SIG-M5 (cell line): Measurements from ENCODE around the gene RNPS1.

Experiments
- DNase-seq: peaks from one replicate; lab custom pipeline; 2025; lab: John Stamatoyannopoulos, UW

RNPS1 gene

DNA sequence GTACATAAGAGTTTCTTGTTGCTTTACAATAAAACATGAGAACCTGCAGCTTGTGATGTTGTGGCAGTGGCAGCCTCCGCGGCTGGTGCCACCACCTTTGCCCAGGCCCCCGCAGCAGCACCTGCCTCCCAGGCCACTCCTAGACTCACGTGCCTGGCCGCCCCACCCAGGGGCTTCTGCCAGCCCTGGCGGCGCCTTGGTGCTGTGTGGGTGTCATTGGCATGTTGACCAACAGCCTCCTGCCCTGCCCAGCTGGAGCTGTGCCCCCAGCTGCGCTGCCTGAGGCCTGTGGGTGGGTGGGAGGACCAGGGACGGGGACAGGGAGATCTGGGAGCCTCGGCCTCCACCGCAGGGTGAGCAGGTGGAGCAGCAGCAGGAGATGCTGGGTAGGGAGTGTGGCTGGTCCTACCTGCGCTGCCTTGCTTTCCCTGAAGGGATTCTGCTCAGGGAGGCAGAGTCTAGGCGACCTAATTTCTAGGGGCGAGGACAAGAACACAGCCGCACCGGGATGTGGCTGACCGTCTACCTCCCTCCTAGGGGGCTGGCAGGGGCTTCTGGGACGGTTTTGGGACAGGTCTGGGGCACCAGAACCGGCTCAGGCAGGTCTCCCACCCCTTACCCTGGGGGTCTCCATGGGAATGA, 32.1 kb downstream of the RNPS1 start:
- DNase-seq: no peak

DNA sequence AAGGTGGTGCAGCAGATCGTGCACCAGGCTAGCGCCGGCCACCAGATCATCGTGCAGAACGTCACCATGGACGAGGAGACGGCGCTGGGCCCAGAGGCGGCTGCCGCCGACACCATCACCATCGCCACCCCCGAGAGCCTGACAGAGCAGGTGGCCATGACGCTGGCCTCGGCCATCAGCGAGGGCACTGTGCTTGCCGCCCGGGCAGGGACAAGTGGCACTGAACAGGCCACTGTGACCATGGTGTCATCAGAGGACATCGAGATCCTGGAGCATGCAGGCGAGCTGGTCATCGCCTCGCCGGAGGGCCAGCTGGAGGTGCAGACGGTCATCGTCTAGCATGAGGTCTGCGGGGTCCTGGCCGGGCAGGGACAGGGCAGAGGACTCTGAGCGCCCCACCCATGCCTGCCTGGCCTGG, 32.7 kb downstream of the RNPS1 start:
- no peak for DNase-seq

DNA sequence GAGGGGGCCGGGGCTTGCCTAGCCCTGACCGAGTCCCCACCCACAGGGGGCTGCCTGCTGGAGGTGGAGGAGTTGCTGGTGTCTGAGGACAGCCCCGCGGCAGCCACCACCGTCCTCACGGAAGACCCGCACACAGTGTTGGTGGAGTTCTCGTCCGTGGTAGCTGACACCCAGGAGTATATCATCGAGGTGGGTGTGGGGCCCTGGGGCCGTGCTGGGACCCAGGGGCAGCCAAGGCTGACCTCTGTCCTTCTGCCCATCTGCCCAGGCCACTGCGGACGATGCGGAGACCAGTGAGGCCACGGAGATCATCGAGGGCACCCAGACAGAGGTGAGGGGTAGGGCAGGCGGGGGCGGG, 33.1 kb downstream of the RNPS1 start:
- no peak for DNase-seq

DNA sequence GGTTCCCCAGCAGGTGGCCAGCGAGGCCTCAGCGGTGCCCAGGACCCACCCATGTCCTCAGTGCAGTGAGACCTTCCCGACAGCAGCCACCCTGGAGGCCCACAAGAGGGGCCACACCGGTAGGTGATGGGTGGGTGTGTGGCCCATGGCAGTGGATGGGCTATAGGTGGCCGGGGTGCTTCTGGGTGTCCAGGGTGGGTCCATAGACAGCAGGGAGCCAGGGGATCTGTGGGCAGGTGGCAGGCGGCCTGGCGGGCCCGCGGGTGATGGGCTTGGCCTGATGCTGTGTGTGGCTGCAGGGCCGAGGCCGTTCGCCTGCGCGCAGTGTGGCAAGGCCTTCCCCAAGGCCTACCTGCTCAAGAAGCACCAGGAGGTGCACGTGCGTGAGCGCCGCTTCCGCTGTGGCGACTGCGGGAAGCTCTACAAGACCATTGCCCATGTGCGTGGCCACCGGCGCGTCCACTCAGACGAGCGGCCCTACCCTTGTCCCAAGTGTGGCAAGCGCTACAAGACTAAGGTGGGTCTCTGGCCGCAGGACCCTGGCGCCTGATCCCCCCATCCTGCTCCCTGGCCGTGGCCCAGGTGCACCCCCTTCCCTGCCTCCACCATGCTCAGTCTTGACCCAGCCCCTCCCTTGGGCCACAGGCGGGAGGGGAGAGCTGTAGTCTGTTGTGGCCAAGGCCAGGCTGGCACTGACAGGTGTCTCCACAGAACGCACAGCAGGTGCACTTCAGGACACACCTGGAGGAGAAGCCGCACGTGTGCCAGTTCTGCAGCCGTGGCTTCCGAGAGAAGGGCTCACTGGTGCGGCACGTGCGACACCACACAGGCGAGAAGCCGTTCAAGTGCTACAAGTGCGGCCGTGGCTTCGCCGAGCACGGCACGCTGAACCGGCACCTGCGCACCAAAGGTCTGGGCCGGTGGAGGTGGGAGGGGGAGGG, 33.8 kb downstream of the RNPS1 start:
- DNase-seq: no peak

DNA sequence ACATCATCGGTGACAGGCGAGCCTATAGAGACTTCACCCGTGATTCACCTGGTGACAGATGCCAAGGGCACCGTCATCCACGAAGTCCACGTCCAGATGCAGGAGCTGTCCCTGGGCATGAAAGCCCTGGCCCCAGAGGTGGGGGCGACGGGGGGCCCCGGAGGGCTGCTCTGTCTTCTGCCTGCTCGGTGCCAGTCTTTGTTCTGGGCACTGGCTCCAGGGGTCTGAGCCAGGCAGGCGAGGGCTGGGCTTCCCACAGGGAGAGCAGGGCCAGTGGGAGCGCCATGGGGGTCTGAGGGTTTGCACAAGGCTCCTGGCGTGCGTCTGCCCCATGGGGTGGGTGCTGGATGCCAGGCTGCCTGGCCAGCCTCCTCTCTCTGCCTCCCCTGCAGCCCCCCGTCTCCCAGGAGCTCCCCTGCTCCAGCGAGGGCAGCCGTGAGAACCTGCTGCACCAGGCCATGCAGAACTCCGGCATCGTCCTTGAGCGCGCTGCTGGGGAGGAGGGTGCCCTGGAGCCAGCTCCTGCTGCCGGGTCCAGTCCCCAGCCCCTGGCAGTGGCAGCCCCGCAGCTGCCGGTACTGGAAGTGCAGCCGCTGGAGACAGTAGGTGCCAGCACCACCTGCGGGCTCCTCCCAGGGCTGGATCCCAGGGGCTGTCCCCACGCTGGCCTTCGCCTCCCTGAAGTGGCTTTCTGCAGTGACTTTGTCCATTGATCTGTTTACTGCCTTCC, 34.7 kb downstream of the RNPS1 start:
- no peak for DNase-seq

DNA sequence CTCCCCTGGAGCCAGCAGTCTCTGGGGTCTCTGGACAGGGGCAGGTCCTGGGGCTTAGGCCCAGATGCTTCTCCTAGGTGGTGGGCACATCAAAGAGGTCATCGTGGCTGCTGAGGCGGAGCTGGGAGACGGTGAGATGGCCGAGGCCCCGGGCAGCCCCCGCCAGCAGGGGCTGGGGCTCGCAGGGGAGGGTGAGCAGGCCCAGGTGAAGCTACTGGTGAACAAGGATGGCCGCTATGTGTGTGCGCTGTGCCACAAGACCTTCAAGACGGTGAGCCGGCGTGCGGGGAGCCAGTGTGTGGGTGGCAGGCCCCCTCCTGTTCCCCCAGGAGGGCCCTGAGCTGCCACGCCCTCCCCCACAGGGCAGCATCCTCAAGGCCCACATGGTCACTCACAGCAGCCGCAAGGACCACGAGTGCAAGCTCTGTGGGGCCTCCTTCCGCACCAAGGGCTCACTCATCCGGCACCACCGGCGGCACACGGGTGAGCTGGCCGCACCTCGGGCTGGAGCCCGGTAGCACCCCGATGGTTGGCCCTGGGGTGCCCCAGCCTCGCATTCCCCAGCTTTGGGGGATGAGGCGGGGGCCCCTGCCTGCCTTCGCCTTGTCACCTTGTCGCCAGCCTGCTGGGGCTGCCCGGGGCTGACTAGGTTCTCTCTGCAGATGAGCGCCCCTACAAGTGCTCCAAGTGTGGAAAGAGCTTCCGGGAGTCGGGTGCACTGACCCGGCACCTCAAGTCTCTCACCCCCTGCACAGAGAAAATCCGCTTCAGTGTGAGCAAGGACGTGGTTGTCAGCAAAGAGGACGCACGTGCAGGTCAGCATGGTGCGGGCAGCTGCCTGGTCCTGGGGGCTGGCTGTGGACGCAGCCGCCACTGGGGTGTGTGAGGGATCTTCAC, 35.6 kb downstream of the RNPS1 start:
- no peak for DNase-seq

DNA sequence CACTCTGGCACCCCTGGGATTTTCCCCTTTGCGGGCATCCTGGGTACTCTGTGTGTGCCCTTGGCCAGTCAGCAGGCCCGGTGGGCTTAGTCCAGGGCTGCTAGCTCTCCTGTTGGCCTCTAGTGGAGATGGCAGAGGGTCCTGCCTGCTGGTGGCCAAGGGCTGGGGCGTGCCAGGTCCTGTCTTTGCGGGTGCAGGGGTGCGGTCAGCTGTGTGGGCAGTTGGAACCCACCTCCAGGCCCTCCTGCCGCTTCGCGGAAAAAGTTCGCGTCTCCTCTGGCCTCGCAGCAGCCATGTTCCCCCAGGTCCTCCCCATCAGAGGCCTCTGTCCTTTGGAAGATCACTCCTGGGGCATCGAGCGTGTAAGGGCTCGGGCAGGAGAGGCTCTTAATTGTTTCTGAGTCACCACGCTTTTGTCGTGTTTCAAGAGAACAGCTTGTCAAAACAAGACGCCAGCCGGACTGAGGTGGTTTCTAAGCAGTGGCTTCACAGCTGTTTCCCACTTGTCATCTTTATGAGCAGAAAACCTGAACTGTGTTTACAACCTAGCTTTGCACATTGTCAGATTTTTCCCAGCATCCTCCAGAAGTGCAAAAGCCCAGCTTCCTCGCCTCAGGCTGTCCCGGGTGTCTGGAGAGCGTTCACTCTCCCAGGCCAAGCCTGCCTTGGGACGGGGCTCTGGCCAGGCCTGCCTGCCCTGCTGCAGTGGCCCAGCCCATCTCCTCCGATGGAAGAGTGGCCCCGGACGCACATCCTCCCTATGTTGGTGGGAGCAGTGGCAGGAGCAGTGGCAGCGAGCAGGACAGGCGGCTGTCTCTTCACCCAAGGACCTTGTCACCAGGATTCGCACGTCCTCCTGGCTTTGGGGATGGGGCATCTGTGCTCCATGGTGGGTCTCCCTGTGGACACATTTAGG, 36.7 kb downstream of the RNPS1 start:
- DNase-seq: no peak

DNA sequence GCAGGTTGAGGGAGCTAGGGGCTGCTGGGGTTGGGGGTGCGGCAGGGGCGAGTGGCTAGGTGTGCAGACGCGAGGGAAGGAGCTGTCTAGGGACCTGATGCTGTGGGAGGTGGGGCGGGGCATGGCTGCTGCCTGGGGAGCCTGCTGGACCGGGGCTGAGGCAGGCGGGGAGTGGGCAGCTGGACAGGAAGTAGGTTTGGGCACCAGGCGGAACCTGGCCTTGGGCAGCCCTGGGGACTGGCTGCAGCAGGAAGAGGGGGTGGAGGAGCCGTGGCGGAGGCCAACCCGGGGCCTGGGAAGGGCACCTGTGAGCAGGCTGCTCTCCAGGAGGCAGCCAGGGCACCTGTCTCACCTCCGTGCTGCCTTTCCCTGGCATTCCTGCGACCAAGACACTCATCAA, 37.5 kb downstream of the RNPS1 start:
- DNase-seq: no peak

DNA sequence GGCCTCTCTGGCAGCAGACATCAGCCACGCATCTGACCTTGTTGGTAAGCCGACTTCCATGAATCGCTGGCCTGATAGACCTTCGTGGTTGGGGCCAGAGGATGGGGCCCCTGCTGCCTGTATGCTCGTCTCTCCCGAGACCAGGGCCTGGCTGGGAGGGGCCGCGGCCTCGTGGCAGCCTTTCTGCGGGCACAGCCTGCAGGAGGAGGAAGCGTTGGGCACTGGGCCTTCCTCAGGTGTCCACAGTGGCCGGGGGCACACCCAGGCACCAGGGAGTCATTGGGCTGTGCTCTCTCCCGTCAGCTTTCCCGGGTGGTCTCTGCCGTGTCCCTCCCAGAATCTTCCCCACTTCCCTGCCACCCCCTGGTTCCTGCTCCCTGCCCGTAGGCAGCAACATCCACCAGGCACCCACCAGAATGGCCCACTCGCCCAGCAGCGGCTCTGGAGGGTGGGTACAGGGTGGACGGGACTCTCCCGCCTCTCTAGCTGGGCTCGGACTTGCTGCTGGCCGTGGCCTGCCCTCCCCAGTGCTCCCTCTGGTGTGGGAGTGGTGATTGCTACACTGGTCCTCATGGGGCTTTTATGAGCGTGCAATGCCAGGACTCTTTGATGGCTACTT, 38.2 kb downstream of the RNPS1 start:
- no peak for DNase-seq

DNA sequence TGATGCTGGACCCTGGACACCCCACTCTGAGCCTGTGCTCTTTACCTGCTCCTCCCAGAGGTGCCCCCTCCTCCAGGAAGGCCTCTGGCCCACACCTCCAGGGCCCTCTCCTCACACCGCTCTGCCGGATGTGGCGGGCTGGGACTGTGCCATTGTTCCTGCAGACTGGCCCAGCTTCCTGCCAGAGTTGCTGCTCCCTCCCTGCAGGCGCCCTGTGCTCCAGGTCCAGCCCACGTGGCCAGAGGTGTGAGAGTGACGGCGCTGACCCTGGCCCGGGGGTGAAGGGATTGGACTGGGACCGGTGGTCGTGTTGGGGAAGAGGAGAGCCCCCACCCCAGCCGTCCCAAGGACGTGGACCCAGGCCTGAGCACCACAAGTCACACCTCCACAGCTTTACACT, 38.8 kb downstream of the RNPS1 start:
- DNase-seq: no peak

DNA sequence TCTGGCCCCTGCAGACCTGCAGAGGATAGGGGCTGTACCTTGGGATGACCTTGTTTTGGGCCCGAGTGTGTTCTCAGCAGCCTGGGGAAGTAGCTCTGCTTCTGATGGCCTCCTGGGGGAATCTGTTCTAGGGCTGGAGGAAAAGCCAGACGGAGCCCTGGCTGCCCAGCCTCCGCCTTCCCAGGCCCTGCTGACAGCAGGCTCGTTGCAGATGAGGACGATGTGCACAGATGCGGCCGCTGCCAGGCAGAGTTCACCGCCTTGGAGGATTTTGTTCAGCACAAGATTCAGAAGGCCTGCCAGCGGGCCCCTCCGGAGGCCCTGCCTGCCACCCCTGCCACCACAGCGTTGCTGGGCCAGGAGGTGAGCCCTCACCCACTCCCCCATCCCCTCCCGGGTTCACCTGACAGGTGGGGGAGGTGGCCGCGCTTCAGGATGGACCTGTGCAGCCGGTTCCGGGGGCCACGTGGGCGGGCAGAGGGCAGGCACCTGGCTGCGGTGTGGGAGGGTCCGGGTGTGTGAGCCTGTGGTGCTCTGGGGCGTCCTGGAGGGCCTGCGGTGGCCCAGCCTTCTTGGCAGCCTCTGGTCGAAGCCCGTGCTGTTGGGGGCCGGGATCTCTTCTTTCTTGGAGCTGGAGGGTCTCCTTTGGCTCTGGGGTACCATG, 39.6 kb downstream of the RNPS1 start:
- DNase-seq: no peak

DNA sequence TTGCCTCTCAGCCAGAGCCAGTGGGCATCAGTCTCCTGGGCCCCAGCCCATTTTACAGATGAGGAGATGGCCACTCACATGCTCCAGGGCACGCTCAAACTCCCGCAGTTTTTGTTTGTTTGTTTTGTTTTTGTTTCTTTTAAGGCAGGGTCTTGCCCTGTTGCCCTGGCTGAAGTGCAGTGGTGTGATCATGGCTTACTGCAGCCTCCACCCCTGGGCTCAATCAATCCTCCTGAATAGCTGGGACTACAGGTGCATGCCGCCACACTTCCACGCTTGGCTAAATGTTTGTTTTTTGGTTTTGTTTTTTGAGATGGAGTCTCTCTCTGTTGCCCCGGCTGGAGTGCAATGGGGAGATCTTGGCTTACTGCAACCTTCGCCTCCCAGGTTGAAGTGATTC, 41.0 kb downstream of the RNPS1 start:
- DNase-seq: no peak

DNA sequence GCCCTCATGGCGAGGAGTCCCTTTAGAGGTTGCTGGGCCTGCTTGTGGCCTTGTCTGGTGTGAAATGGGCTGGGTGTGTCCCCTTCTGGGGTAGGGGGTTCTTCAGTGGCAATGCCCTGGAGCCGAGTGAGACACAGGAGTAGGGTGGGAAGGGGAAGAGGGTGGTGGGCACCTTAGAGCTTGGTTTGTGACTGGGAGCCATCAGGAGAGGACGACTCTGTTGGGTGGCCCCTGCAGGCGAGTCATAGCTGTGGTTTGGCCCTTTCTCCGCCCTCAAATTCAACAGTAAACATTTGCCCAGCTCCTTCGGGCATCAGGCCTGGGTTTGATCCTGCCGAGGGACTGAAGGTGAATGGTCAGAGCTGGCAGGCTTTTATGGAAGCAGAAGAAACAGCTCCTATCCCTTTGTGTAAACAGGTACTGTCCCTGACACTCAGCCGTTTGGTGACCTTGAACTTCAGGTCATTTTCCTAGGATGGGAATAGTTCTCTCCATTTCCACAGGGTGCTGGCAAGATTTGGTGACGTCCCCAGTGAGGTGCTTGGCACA, 41.6 kb downstream of the RNPS1 start:
- DNase-seq: no peak

DNA sequence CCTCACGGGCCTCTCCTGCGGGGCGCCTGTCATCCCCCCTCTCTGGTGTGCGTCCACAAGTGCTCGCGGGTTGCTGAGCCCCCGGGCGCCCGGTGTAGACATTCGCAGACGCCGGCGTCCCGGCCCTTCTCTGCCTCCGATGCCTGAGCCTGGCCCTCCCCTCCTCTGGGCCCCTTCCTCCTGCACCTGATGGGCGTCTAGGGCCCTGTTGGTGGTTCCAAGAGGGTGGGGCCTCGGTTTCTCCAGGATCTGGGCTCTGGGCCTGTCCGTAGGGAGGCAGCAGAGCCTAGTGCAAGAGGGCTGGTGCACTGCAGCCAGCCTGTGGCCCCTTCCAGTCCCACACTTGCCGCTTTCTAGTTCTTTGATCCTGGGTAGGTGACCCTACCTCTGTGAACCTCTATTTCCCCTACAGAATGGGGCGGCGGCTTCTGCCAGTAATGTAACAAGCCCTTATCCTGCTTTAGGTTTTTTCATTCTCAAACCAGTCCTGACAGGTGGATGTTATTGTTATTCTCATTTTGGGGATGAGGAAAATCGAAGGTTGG, 43.9 kb downstream of the RNPS1 start:
- no peak for DNase-seq

DNA sequence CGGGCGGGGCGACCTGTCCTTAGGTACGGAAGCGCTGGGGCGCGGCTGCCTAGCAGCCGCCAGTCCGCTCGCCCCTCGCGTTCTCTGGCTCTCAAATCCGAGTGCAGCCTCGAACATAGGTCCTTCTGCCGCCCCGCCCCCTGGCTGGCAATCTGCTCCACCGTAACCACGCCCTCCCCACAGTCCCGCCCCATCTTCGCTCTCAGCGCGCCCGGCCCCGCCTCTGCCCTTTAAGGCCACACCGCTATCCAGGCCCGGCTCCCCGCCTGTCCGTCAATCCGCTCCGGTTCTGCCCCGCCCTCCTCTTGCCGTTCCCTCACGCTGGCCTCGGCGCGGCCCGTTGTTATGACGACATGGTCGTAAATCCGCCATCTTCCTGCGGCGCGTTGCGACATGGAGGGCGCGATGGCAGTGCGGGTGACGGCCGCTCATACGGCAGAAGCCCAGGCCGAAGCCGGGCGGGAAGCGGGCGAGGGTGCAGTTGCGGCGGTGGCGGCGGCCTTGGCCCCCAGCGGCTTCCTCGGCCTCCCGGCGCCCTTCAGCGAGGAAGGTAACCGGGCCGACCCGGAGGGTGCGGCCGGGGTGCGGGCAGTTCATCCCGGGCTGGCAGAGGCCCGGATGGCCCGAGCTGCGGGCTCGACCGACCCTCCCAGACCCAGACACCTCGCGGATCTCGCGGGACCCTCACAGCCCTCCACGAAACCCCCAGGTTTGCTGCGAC, 44.5 kb downstream of the RNPS1 start, which contains the start of gene E4F1:
TSS of gene E4F1 (plus strand) at position 371 of the 721 bp plus-strand sequence. CDS start at position 394, 23 bp downstream.
- DNase-seq: peak; percentile 95

DNA sequence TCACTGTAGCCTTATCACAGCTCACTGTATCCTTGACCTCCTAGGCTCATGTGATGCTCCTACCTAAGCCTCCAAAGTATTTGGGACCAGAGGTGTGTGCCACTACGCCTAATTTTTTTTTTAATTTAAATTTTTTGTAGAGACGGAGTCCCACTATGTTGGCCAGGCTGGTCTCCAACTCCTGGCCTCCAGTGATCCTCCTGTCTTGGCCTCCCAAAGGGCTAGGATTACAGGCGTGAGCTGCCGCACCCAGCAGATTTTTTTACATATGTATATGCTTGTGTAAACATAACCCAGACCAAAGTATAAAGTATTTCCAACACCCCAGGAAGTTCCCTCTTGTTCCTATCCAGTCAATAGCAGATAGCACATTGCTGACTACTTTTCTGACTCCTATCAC, 51.6 kb downstream of the RNPS1 start:
- no peak for DNase-seq

DNA sequence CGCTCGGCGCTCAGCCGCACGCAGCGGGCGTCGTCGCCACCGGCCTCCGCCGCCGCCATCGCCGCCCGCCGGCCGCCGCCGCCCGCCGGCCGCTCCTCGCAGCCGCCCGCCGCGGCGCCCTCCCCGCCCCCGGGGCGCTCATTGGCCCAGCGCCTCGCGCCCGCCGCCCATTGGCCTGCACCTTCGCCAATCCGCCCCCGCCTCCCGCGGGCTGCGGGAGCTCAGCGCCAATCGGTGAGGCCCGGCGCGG, 53.3 kb downstream of the RNPS1 start, which contains the start of gene PGP:
TSS of gene PGP (minus strand) at position 122 of the 250 bp plus-strand sequence. CDS start at position 59, 63 bp downstream.
- no peak for DNase-seq
